C1 segment of cervical spinal cord (tissue), 14 donors: Measurements from ENCODE around the gene TFF1.

Experiments used
- DNase-seq, 14 donors: peaks; one replicate each; lab custom pipeline; 2025; lab: John Stamatoyannopoulos, UW

Gene TFF1

GRCh38 chr21:42362700-42363099, 3.6 kb downstream of the TFF1 start:
- DNase-seq: no peak

- DNase-seq: no peak
Measured at GRCh38 chr21:42362198-42362597, 4.1 kb downstream of the TFF1 start.

GRCh38 chr21:42361286-42361685, 5.0 kb downstream of the TFF1 start:
- no peak for DNase-seq

GRCh38 chr21:42360317-42360716, 6.0 kb downstream of the TFF1 start:
- no peak for DNase-seq

- DNase-seq: no peak
Measured at GRCh38 chr21:42358937-42359336, 7.4 kb downstream of the TFF1 start.

GRCh38 chr21:42358261-42358660, 8.1 kb downstream of the TFF1 start:
- no peak for DNase-seq

- no peak for DNase-seq
Measured at GRCh38 chr21:42357307-42357706, 9.0 kb downstream of the TFF1 start.

GRCh38 chr21:42356650-42357049, 9.7 kb downstream of the TFF1 start:
- no peak for DNase-seq

GRCh38 chr21:42356046-42356445, 10.3 kb downstream of the TFF1 start:
- DNase-seq: no peak

GRCh38 chr21:42353623-42354022, 12.7 kb downstream of the TFF1 start:
- DNase-seq: no peak

GRCh38 chr21:42352441-42353095, 13.8 kb downstream of the TFF1 start:
- no peak for DNase-seq

- DNase-seq: no peak
Measured at GRCh38 chr21:42351626-42352440, 14.5 kb downstream of the TFF1 start.

GRCh38 chr21:42350927-42351426, 15.4 kb downstream of the TFF1 start, which contains the start of gene TFF2:
TFF2 (minus strand) TSS chr21:42350994; CDS start chr21:42350957, 37 bp downstream.
- no peak for DNase-seq

- DNase-seq: no peak
Measured at GRCh38 chr21:42350318-42350910, 15.9 kb downstream of the TFF1 start.

GRCh38 chr21:42349420-42350317, 16.7 kb downstream of the TFF1 start:
- no peak for DNase-seq

GRCh38 chr21:42348762-42349161, 17.6 kb downstream of the TFF1 start:
- no peak for DNase-seq

- DNase-seq: no peak
Measured at GRCh38 chr21:42347601-42348327, 18.6 kb downstream of the TFF1 start.

- no peak for DNase-seq
Measured at GRCh38 chr21:42346866-42347600, 19.3 kb downstream of the TFF1 start.

GRCh38 chr21:42346441-42346840, 19.9 kb downstream of the TFF1 start:
- no peak for DNase-seq

- no peak for DNase-seq
Measured at GRCh38 chr21:42344631-42345030, 21.7 kb downstream of the TFF1 start.
